Spleen (tissue), 11 donors: ENCODE data around the gene FRMD6. TPM values are rescaled to one million over a fixed set of nuclear protein-coding genes. Genes with fewer than 3 reads are reported as not detected.

ENCODE experiments used
- DNase-seq: peaks from one replicate; pipeline ENCODE4 v3.0.0-alpha.2; 2020
- H3K27ac ChIP-seq, 8 donors: fragments of 200-600 bp; sonication (generic) in 7 of 8; 1 replicate in 4 of 8; 2 replicates in 4 of 8; pipeline versions ENCODE4 v1.5.0 to v1.8.0; 2016 to 2021; ENCODE audit warnings: inconsistent platforms in 4 of 8, mild to moderate bottlenecking in 4 of 8, moderate library complexity in 1 of 8
- H3K27me3 ChIP-seq, 7 donors: fragments of 200-600 bp; sonication (generic) in 6 of 7; replicated peaks in 1 of 7; 1 replicate in 4 of 7; 2 replicates in 3 of 7; pipeline versions ENCODE4 v1.5.0 to v1.8.0; 2016 to 2021; ENCODE audit warnings: inconsistent platforms in 3 of 7, mild to moderate bottlenecking in 1 of 7
- H3K36me3 ChIP-seq, 6 donors: fragments of 200-600 bp; sonication (generic) in 5 of 6; 1 replicate in 4 of 6; 2 replicates in 2 of 6; pipeline versions ENCODE4 v1.5.0 to v1.8.0; 2016 to 2021; ENCODE audit warnings: inconsistent platforms in 2 of 6
- H3K4me1 ChIP-seq, 6 donors: fragments of 200-600 bp; sonication (generic) in 5 of 6; 1 replicate in 3 of 6; 2 replicates in 3 of 6; pipeline versions ENCODE4 v1.5.0 to v1.8.0; 2016 to 2021; ENCODE audit warnings: inconsistent platforms in 3 of 6
- H3K4me3 ChIP-seq, 8 donors: fragments of 200-600 bp; sonication (generic) in 7 of 8; 1 replicate in 4 of 8; 2 replicates in 4 of 8; pipeline versions ENCODE4 v1.5.0 to v1.8.0; 2016 to 2021; ENCODE audit warnings: inconsistent platforms in 4 of 8, mild to moderate bottlenecking in 4 of 8, moderate library complexity in 2 of 8
- H3K9me3 ChIP-seq, 8 donors: fragments of 200-600 bp; sonication (generic) in 7 of 8; 1 replicate in 4 of 8; 2 replicates in 4 of 8; pipeline versions ENCODE4 v1.5.0 to v1.8.0; 2016 to 2021; ENCODE audit warnings: inconsistent platforms in 4 of 8
- CTCF ChIP-seq, 11 experiments: fragments of 200-600 bp in 7 of 11; fragments of 450-650 bp in 4 of 11; sonication (generic) in 4 of 11; IDR thresholded peaks in 8 of 11; conservative IDR thresholded peaks in 3 of 11; 1 replicate in 7 of 11; 2 replicates in 4 of 11; pipeline versions ENCODE4 v1.4.0 to v1.8.0; 2016 to 2021; ENCODE audit warnings: antibody characterized with exemption in 11 of 11, inconsistent platforms in 4 of 11, mild to moderate bottlenecking in 1 of 11
- POLR2A ChIP-seq, 3 donors: fragments of 450-650 bp; IDR thresholded peaks; one replicate each; pipeline ENCODE4 v1.5.1; 2017; ENCODE audit warnings: antibody characterized with exemption in 3 of 3, mild to moderate bottlenecking in 1 of 3
- POLR2AphosphoS5 ChIP-seq, 3 donors: sonication (generic); formaldehyde crosslinking; IDR thresholded peaks; one replicate each; pipeline ENCODE4 v1.5.1; 2017; ENCODE audit warnings: antibody characterized with exemption in 3 of 3
- WGBS, 5 donors: extraction: QIAGEN DNeasy Blood & Tissue Kit in 3 of 5; methylation state at CpG; one replicate each; pipeline versions ENCODE4 v1.1.5 to v1.1.7; 2013 to 2018; 5-methylcytosine and 5-hydroxymethylcytosine counted together
- intact Hi-C: fragments of 100-400 bp; cut with DNase I; formaldehyde crosslinking; loops from one replicate; pipeline ENCODE4 v1.15.0; 2023; ENCODE audit warnings: low total_unique reads
- polyA plus RNA-seq, 3 donors: library from polyadenylated mRNA; stranded (reverse); fragments of 200-250 nt; gene quantifications; one replicate each; pipeline ENCODE4 v1.2.1, GENCODE V29; 2013
- total RNA-seq, 7 donors: library from RNA; depleted of rRNA in 3 of 7; stranded (reverse); fragments of >200 nt in 3 of 7; fragmentation: NEBNext Ultra II Directional in 4 of 7; extraction: Animal tissue kit (Norgen Biotek cat#: 25700) in 4 of 7; gene quantifications; one replicate each; pipeline versions ENCODE4 v1.1.0 to v1.2.1, GENCODE V29; 2016 to 2021
- donor health status: healthy with polysubstance abuse.
- donor health status: DM: no; HTN: no; CAD: no; lungs with moderate emphysema.
- donor health status: DM: no; HTN: no; CAD: no.
- donor health status: Bipolar disorder and iron deficiency.
- donor health status: healthy.
- donor health status: DM: no; HTN: no; CAD: no.
- donor health status: DM: yes; HTN: yes; CAD: no.

Gene FRMD6
- total and polyA plus RNA-seq, 10 donors, result 2.2 to 37.2 (median 26.7) TPM

GRCh38 chr14:51703787-51704186 is 52.1 kb downstream of the FRMD6 start:
- Histone ChIP-seq H3K4me3 (no peak overlapping the region), H3K36me3 (peaks cover 0 to 29% (median 0%) of the 10 kb centered on the region in 6 donors), H3K4me1 (no peaks in the 10 kb centered on the region), H3K9me3 (no peaks in the 10 kb centered on the region), H3K27ac (no peak overlapping the region), H3K27me3 (no peaks in the 10 kb centered on the region)
- intact Hi-C loops, result no loop called here
- TF ChIP-seq POLR2AphosphoS5 (IDR thresholded peaks at IDR 0.05), result no peak
- TF ChIP-seq CTCF (IDR thresholded peaks at IDR 0.05 in 8 of 11, conservative IDR thresholded peaks at IDR 0.05 in 3 of 11), result no peak
- TF ChIP-seq POLR2A (IDR thresholded peaks at IDR 0.05), result no peak
- DNase-seq, result no peak
- 70 to 84% (median 81%) methylated on average over 2 of the region's 2 CpGs for WGBS, 5 donors

DNA sequence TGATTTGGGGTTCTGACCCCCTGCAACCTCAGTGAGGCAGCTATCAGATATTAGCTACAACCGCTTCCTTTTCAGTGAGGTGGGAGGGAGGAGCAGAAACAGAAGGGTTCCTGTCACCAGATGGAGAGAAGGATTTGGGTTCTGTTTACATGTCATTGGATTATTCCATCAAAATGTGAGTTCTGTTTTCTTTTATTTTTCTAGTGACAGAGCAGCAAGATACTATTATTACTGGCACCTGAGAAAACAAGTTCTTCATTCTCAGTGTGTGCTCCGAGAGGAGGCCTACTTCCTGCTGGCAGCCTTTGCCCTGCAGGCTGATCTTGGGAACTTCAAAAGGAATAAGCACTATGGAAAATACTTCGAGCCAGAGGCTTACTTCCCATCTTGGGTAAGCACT is 52.8 kb downstream of the FRMD6 start:
- Histone ChIP-seq H3K27me3 (no peaks in the 10 kb centered on the region), H3K4me3 (no peak overlapping the region), H3K27ac (no peak overlapping the region), H3K9me3 (no peaks in the 10 kb centered on the region), H3K36me3 (peaks cover 0 to 34% (median 0%) of the 10 kb centered on the region in 6 donors), H3K4me1 (no peaks in the 10 kb centered on the region)
- no peak for DNase-seq
- intact Hi-C loops, result no loop called here
- TF ChIP-seq POLR2AphosphoS5 (IDR thresholded peaks at IDR 0.05), result no peak
- no peak for TF ChIP-seq CTCF (IDR thresholded peaks at IDR 0.05 in 8 of 11, conservative IDR thresholded peaks at IDR 0.05 in 3 of 11)
- no peak for TF ChIP-seq POLR2A (IDR thresholded peaks at IDR 0.05)
- WGBS, 5 donors, result 75 to 94% (median 88%) methylated on average over 3 of the region's 3 CpGs

DNA sequence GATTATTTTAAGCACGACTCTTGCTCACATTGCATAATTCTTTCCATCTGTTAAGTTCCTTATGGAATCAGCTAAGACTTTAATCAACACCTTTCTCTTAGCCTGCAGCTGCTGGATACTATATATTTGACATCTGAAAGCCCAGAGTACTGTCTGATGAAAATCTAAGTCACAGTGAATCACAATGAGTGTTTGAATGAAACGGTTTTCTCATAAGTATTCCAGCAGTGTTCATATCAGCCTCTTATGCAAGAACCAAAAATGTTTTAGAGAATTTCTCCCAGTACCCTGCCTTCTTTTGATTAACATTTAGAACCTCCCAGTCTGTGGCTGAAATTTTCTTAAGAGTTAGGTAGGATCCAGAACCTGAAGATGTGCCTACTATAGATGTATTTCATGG is 55.6 kb downstream of the FRMD6 start:
- TF ChIP-seq POLR2A (IDR thresholded peaks at IDR 0.05) (no peak), CTCF (IDR thresholded peaks at IDR 0.05 in 8 of 11, conservative IDR thresholded peaks at IDR 0.05 in 3 of 11) (no peak), POLR2AphosphoS5 (IDR thresholded peaks at IDR 0.05) (no peak)
- no peak for DNase-seq
- no peak overlapping the region for H3K4me3 ChIP-seq
- intact Hi-C loops, result no loop called here
- H3K27me3 ChIP-seq, result no peaks in the 10 kb centered on the region
- 76 to 91% (median 87%) methylated on average over 2 of the region's 2 CpGs for WGBS, 5 donors
- peaks cover 0 to 34% (median 0%) of the 10 kb centered on the region in 6 donors for H3K36me3 ChIP-seq
- no peak overlapping the region for H3K27ac ChIP-seq
- no peaks in the 10 kb centered on the region for H3K4me1 ChIP-seq
- H3K9me3 ChIP-seq, result no peaks in the 10 kb centered on the region

GRCh38 chr14:51711505-51711904 is 59.8 kb downstream of the FRMD6 start:
- no peak for DNase-seq
- Histone ChIP-seq H3K9me3 (no peaks in the 10 kb centered on the region), H3K27ac (no peak overlapping the region), H3K36me3 (peaks cover 0 to 25% (median 0%) of the 10 kb centered on the region in 6 donors), H3K4me1 (no peaks in the 10 kb centered on the region), H3K4me3 (no peak overlapping the region), H3K27me3 (no peaks in the 10 kb centered on the region)
- intact Hi-C loops, result no loop called here
- TF ChIP-seq POLR2A (IDR thresholded peaks at IDR 0.05), result no peak
- no peak for TF ChIP-seq CTCF (IDR thresholded peaks at IDR 0.05 in 8 of 11, conservative IDR thresholded peaks at IDR 0.05 in 3 of 11)
- TF ChIP-seq POLR2AphosphoS5 (IDR thresholded peaks at IDR 0.05), result no peak
- 83 to 88% (median 84%) methylated on average over 2 of the region's 2 CpGs for WGBS, 5 donors
